GM23338 (cell line): ENCODE data around the gene ELMO2. TPM values are rescaled to one million over a fixed set of nuclear protein-coding genes. Genes with fewer than 3 reads are reported as not detected.

ENCODE experiments used
- ATAC-seq: fragments of 200-7000 bp; cut with Tn5 transposase; 3 replicates; pipeline ENCODE4 v1.9.1; 2020
- DNase-seq: peaks from one replicate; pipeline ENCODE4 v3.0.0-alpha.2; 2015; ENCODE audit warnings: low spot score
- H2AFZ ChIP-seq: fragments of 200-600 bp; sonication (generic); 2 replicates; pipeline ENCODE4 v1.8.0; 2016; ENCODE audit warnings: antibody characterized with exemption, mild to moderate bottlenecking, moderate library complexity
- H3F3A ChIP-seq: fragments of 200-600 bp; sonication (generic); replicated peaks from 2 replicates; pipeline ENCODE4 v1.8.0; 2017; ENCODE audit warnings: antibody characterized with exemption, mixed run types, low read depth
- H3K27ac ChIP-seq: fragments of 200-600 bp; sonication (generic); 2 replicates; pipeline ENCODE4 v1.6.1; 2016; ENCODE audit warnings: low read depth
- H3K27me3 ChIP-seq: fragments of 200-600 bp; sonication (generic); 2 replicates; pipeline ENCODE4 v1.8.0; 2016; ENCODE audit warnings: mild to moderate bottlenecking, mixed run types, moderate library complexity; ENCODE audit not compliant: insufficient read depth
- H3K36me3 ChIP-seq: fragments of 200-600 bp; sonication (generic); 2 replicates; pipeline ENCODE4 v1.8.0; 2016; ENCODE audit warnings: mild to moderate bottlenecking; ENCODE audit not compliant: insufficient read depth
- H3K4me1 ChIP-seq: fragments of 200-600 bp; sonication (generic); 2 replicates; pipeline ENCODE4 v1.8.0; 2016; ENCODE audit warnings: mild to moderate bottlenecking, moderate library complexity; ENCODE audit not compliant: insufficient read depth
- H3K4me2 ChIP-seq: fragments of 200-600 bp; sonication (generic); 2 replicates; pipeline ENCODE4 v1.7.1; 2017; ENCODE audit warnings: mixed run types
- H3K4me3 ChIP-seq: fragments of 200-600 bp; sonication (generic); 2 replicates; pipeline ENCODE4 v1.6.1; 2016; ENCODE audit warnings: mixed run types
- H3K79me2 ChIP-seq: fragments of 200-600 bp; sonication (generic); replicated peaks from 2 replicates; pipeline ENCODE4 v1.8.0; 2017; ENCODE audit warnings: mild to moderate bottlenecking; ENCODE audit not compliant: insufficient read depth
- H3K9me2 ChIP-seq: fragments of 200-600 bp; sonication (generic); 2 replicates; pipeline ENCODE4 v1.8.0; 2017; ENCODE audit not compliant: insufficient read depth
- H4K20me1 ChIP-seq: fragments of 200-600 bp; sonication (generic); replicated peaks from 2 replicates; pipeline ENCODE4 v1.8.0; 2017; ENCODE audit warnings: mild to moderate bottlenecking; ENCODE audit not compliant: insufficient read depth
- H3K27ac Mint-ChIP-seq: 2 replicates; pipeline ENCODE4 v1.8.0; 2020; ENCODE audit warnings: inconsistent platforms, mild to moderate bottlenecking, moderate library complexity, mixed read lengths
- H3K27me3 Mint-ChIP-seq: 3 replicates; pipeline ENCODE4 v1.8.0; 2022; ENCODE audit warnings: low read depth, mild to moderate bottlenecking, moderate library complexity, mixed read lengths, inconsistent platforms; ENCODE audit not compliant: insufficient read depth, poor library complexity
- H3K36me3 Mint-ChIP-seq: 3 replicates; pipeline ENCODE4 v1.8.0; 2021; ENCODE audit warnings: low read depth, mild to moderate bottlenecking, inconsistent platforms, moderate library complexity, mixed read lengths
- H3K4me1 Mint-ChIP-seq: 3 replicates; pipeline ENCODE4 v1.8.0; 2020; ENCODE audit warnings: mild to moderate bottlenecking, inconsistent platforms, mixed read lengths
- H3K4me3 Mint-ChIP-seq: 3 replicates; pipeline ENCODE4 v1.8.0; 2021; ENCODE audit warnings: moderate library complexity, mild to moderate bottlenecking, inconsistent platforms, mixed read lengths
- H3K9me3 Mint-ChIP-seq: 3 replicates; pipeline ENCODE4 v1.8.0; 2020; ENCODE audit warnings: moderate library complexity, mild to moderate bottlenecking, inconsistent platforms, mixed read lengths
- CREB1 ChIP-seq: fragments of 250-450 bp; sonication (Bioruptor Pico); IDR thresholded peaks from 2 replicates; pipeline ENCODE4 v1.5.0; 2020; ENCODE audit warnings: low read depth, mild to moderate bottlenecking, moderate library complexity
- ETS1 ChIP-seq: IDR thresholded peaks from 2 replicates; pipeline ENCODE4 v1.6.1; 2016; ENCODE audit warnings: antibody characterized with exemption
- EZH2 ChIP-seq: fragments of 200-600 bp; sonication (generic); IDR thresholded peaks from one replicate; pipeline ENCODE4 v1.8.0; 2017; ENCODE audit warnings: antibody characterized with exemption, mild to moderate bottlenecking, low read depth; ENCODE audit not compliant: unreplicated experiment
- JUNB ChIP-seq: IDR thresholded peaks from one replicate; pipeline ENCODE4 v1.6.1; 2016; ENCODE audit warnings: antibody characterized with exemption; ENCODE audit not compliant: unreplicated experiment
- NANOG ChIP-seq: IDR thresholded peaks from 2 replicates; pipeline ENCODE4 v1.6.1; 2016; ENCODE audit warnings: antibody characterized with exemption, borderline replicate concordance
- POLR2AphosphoS5 ChIP-seq: IDR thresholded peaks from 2 replicates; pipeline ENCODE4 v1.6.1; 2016; ENCODE audit warnings: antibody characterized with exemption, low read depth
- STAT1 ChIP-seq: IDR thresholded peaks from one replicate; pipeline ENCODE4 v1.6.1; 2016; ENCODE audit warnings: antibody characterized with exemption; ENCODE audit not compliant: unreplicated experiment
- ZNF114 ChIP-seq: fragments of 250-450 bp; sonication (Bioruptor Pico); IDR thresholded peaks from 2 replicates; pipeline ENCODE4 v1.5.0; 2020; ENCODE audit warnings: mild to moderate bottlenecking, moderate library complexity
- ZNF331 ChIP-seq: fragments of 250-450 bp; sonication (Bioruptor Pico); IDR thresholded peaks from 2 replicates; pipeline ENCODE4 v1.5.0; 2020; ENCODE audit warnings: low read depth, mild to moderate bottlenecking, moderate library complexity
- polyA plus RNA-seq: library from polyadenylated mRNA; unstranded; fragments of >200 nt; fragmentation: Nextera tagmentation; extraction: Ambion mirVana; gene quantifications from 2 replicates; pipeline ENCODE4 v1.2.1, GENCODE V29; 2016
- total RNA-seq: library from RNA; depleted of rRNA; stranded (reverse); fragments of >200 nt; shearing (Covaris generic); gene quantifications from 2 replicates; pipeline ENCODE4 v1.2.3, GENCODE V29; 2014
- TF ChIP-seq, protein P1 (sequence below): fragments of 250-450 bp; sonication (Bioruptor Pico); IDR thresholded peaks from 2 replicates; pipeline ENCODE4 v1.5.0; 2020; ENCODE audit warnings: mild to moderate bottlenecking, moderate library complexity
- TF ChIP-seq, protein P2 (sequence below): IDR thresholded peaks from one replicate; pipeline ENCODE4 v1.6.1; 2018; ENCODE audit warnings: antibody characterized with exemption; ENCODE audit not compliant: unreplicated experiment
- TF ChIP-seq, protein P3 (sequence below), 2 experiments: fragments of 200-600 bp in 1 of 2; sonication (generic) in 1 of 2; conservative IDR thresholded peaks; 2 replicates each; pipeline versions ENCODE4 v1.5.1 to v1.6.1; 2016 to 2017; ENCODE audit warnings: antibody characterized with exemption in 2 of 2, low read depth in 2 of 2, mild to moderate bottlenecking in 2 of 2, moderate library complexity in 1 of 2

Gene ELMO2
- total and polyA plus RNA-seq, 2 experiments from 2014 or later, result 15.1 to 44.1 TPM

GRCh38 chr20:46350986-46351267 is 55.5 kb downstream of the ELMO2 start:
- H3F3A ChIP-seq, result no peaks in the 10 kb centered on the region
- TF ChIP-seq STAT1, result no peak
- TF ChIP-seq, protein P1, sequence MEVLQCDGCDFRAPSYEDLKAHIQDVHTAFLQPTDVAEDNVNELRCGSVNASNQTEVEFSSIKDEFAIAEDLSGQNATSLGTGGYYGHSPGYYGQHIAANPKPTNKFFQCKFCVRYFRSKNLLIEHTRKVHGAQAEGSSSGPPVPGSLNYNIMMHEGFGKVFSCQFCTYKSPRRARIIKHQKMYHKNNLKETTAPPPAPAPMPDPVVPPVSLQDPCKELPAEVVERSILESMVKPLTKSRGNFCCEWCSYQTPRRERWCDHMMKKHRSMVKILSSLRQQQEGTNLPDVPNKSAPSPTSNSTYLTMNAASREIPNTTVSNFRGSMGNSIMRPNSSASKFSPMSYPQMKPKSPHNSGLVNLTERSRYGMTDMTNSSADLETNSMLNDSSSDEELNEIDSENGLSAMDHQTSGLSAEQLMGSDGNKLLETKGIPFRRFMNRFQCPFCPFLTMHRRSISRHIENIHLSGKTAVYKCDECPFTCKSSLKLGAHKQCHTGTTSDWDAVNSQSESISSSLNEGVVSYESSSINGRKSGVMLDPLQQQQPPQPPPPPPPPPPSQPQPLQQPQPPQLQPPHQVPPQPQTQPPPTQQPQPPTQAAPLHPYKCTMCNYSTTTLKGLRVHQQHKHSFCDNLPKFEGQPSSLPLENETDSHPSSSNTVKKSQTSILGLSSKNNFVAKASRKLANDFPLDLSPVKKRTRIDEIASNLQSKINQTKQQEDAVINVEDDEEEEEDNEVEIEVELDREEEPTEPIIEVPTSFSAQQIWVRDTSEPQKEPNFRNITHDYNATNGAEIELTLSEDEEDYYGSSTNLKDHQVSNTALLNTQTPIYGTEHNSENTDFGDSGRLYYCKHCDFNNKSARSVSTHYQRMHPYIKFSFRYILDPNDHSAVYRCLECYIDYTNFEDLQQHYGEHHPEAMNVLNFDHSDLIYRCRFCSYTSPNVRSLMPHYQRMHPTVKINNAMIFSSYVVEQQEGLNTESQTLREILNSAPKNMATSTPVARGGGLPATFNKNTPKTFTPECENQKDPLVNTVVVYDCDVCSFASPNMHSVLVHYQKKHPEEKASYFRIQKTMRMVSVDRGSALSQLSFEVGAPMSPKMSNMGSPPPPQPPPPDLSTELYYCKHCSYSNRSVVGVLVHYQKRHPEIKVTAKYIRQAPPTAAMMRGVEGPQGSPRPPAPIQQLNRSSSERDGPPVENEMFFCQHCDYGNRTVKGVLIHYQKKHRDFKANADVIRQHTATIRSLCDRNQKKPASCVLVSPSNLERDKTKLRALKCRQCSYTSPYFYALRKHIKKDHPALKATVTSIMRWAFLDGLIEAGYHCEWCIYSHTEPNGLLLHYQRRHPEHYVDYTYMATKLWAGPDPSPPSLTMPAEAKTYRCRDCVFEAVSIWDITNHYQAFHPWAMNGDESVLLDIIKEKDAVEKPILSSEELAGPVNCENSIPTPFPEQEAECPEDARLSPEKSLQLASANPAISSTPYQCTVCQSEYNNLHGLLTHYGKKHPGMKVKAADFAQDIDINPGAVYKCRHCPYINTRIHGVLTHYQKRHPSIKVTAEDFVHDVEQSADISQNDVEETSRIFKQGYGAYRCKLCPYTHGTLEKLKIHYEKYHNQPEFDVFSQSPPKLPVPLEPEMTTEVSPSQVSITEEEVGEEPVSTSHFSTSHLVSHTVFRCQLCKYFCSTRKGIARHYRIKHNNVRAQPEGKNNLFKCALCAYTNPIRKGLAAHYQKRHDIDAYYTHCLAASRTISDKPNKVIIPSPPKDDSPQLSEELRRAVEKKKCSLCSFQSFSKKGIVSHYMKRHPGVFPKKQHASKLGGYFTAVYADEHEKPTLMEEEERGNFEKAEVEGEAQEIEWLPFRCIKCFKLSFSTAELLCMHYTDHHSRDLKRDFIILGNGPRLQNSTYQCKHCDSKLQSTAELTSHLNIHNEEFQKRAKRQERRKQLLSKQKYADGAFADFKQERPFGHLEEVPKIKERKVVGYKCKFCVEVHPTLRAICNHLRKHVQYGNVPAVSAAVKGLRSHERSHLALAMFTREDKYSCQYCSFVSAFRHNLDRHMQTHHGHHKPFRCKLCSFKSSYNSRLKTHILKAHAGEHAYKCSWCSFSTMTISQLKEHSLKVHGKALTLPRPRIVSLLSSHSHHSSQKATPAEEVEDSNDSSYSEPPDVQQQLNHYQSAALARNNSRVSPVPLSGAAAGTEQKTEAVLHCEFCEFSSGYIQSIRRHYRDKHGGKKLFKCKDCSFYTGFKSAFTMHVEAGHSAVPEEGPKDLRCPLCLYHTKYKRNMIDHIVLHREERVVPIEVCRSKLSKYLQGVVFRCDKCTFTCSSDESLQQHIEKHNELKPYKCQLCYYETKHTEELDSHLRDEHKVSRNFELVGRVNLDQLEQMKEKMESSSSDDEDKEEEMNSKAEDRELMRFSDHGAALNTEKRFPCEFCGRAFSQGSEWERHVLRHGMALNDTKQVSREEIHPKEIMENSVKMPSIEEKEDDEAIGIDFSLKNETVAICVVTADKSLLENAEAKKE (CRISPR knock-in tag), result no peak
- TF ChIP-seq NANOG, result no peak
- TF ChIP-seq POLR2AphosphoS5, result no peak
- TF ChIP-seq, protein P2, sequence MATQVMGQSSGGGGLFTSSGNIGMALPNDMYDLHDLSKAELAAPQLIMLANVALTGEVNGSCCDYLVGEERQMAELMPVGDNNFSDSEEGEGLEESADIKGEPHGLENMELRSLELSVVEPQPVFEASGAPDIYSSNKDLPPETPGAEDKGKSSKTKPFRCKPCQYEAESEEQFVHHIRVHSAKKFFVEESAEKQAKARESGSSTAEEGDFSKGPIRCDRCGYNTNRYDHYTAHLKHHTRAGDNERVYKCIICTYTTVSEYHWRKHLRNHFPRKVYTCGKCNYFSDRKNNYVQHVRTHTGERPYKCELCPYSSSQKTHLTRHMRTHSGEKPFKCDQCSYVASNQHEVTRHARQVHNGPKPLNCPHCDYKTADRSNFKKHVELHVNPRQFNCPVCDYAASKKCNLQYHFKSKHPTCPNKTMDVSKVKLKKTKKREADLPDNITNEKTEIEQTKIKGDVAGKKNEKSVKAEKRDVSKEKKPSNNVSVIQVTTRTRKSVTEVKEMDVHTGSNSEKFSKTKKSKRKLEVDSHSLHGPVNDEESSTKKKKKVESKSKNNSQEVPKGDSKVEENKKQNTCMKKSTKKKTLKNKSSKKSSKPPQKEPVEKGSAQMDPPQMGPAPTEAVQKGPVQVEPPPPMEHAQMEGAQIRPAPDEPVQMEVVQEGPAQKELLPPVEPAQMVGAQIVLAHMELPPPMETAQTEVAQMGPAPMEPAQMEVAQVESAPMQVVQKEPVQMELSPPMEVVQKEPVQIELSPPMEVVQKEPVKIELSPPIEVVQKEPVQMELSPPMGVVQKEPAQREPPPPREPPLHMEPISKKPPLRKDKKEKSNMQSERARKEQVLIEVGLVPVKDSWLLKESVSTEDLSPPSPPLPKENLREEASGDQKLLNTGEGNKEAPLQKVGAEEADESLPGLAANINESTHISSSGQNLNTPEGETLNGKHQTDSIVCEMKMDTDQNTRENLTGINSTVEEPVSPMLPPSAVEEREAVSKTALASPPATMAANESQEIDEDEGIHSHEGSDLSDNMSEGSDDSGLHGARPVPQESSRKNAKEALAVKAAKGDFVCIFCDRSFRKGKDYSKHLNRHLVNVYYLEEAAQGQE, result no peak
- TF ChIP-seq ZNF114 (CRISPR knock-in tag), result no peak
- no peak for TF ChIP-seq ETS1
- no peak for TF ChIP-seq EZH2
- TF ChIP-seq, protein P3, sequence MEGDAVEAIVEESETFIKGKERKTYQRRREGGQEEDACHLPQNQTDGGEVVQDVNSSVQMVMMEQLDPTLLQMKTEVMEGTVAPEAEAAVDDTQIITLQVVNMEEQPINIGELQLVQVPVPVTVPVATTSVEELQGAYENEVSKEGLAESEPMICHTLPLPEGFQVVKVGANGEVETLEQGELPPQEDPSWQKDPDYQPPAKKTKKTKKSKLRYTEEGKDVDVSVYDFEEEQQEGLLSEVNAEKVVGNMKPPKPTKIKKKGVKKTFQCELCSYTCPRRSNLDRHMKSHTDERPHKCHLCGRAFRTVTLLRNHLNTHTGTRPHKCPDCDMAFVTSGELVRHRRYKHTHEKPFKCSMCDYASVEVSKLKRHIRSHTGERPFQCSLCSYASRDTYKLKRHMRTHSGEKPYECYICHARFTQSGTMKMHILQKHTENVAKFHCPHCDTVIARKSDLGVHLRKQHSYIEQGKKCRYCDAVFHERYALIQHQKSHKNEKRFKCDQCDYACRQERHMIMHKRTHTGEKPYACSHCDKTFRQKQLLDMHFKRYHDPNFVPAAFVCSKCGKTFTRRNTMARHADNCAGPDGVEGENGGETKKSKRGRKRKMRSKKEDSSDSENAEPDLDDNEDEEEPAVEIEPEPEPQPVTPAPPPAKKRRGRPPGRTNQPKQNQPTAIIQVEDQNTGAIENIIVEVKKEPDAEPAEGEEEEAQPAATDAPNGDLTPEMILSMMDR (conservative IDR thresholded peaks at IDR 0.05; ENCODE audit: low read depth in 2 of 2), result no peak
- no peak for TF ChIP-seq JUNB
- no peak for TF ChIP-seq ZNF331
- no peak for TF ChIP-seq CREB1 (CRISPR knock-in tag)
- H3K4me1 ChIP-seq, result peaks cover 17% of the 10 kb centered on the region
- H4K20me1 ChIP-seq, result no peaks in the 10 kb centered on the region
- H3K9me3 Mint-ChIP-seq, result no peaks in the 10 kb centered on the region
- H3K36me3 Mint-ChIP-seq, result peaks cover 21% of the 10 kb centered on the region
- H3K4me3 Mint-ChIP-seq, result no peak overlapping the region
- no peak overlapping the region for H2AFZ ChIP-seq
- H3K36me3 ChIP-seq, result no peaks in the 10 kb centered on the region
- peak overlapping the region; percentile 76; the same call in 1 of the 2 replicates for H3K27ac ChIP-seq
- DNase-seq (peak; percentile 44), ATAC-seq (peak; percentile 18)
- peaks cover 36% of the 10 kb centered on the region for H3K4me1 Mint-ChIP-seq
- H3K4me2 ChIP-seq, result peak overlapping the region; percentile 60; the same call in 1 of the 2 replicates
- H3K9me2 ChIP-seq, result no peaks in the 10 kb centered on the region
- H3K27me3 Mint-ChIP-seq, result peaks cover 31% of the 10 kb centered on the region
- no peaks in the 10 kb centered on the region for H3K27me3 ChIP-seq
- no peaks in the 10 kb centered on the region for H3K79me2 ChIP-seq
- no peak overlapping the region for H3K4me3 ChIP-seq
- H3K27ac Mint-ChIP-seq, result peak overlapping the region; percentile 97
